AG04449 (cell line): Measurements from ENCODE around the gene DEPDC1B.

Experiments
- CTCF ChIA-PET: fragments of 350-600 bp; formaldehyde crosslinking; extraction: SDS; loops from one replicate; lab custom pipeline; 2021; ENCODE audit warnings: antibody characterized with exemption; lab: Yijun Ruan, JAX
- POLR2A ChIA-PET: fragments of 400-600, 350-600 bp; formaldehyde crosslinking; extraction: SDS; loops from one replicate; lab custom pipeline; 2020; ENCODE audit warnings: antibody characterized with exemption, inconsistent platforms; lab: Yijun Ruan, JAX
- DNase-seq: peaks from one replicate; pipeline ENCODE4 v3.0.0-alpha.2; 2010; ENCODE audit warnings: low read depth, low spot score
- H3K4me3 ChIP-seq: 2 replicates; pipeline ENCODE4 v1.5.1; 2011; ENCODE audit warnings: low read depth, mild to moderate bottlenecking, control low read depth, low read length
- TF ChIP-seq, protein P1 (sequence below): IDR thresholded peaks from one replicate; pipeline ENCODE4 v1.5.1; 2011; ENCODE audit warnings: mild to moderate bottlenecking, moderate library complexity, low read length, control low read depth, inconsistent platforms; ENCODE audit not compliant: insufficient read depth; ENCODE audit errors: missing control alignments

DEPDC1B gene

DNA sequence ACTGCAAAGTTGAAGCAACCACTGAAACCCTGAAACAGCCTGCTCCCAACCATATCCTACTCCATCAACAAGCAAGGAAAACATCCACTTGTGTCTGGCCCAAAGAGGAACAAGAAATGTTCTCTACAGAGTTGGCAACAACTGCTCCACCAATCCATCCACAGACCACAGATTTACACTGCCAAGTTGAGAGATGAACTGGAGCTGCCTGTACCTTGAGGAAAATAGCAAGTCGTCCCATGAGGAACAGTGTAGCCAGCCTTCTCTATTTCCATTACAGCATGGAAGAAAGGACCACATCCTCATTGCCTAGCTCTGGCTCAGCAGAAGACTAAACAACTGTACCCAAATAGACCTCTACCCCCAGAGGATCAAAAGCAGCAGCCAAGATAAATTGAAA, 60.4 kb downstream of the DEPDC1B start:
- H3K4me3 ChIP-seq: no peak overlapping the region
- TF ChIP-seq, protein P1, sequence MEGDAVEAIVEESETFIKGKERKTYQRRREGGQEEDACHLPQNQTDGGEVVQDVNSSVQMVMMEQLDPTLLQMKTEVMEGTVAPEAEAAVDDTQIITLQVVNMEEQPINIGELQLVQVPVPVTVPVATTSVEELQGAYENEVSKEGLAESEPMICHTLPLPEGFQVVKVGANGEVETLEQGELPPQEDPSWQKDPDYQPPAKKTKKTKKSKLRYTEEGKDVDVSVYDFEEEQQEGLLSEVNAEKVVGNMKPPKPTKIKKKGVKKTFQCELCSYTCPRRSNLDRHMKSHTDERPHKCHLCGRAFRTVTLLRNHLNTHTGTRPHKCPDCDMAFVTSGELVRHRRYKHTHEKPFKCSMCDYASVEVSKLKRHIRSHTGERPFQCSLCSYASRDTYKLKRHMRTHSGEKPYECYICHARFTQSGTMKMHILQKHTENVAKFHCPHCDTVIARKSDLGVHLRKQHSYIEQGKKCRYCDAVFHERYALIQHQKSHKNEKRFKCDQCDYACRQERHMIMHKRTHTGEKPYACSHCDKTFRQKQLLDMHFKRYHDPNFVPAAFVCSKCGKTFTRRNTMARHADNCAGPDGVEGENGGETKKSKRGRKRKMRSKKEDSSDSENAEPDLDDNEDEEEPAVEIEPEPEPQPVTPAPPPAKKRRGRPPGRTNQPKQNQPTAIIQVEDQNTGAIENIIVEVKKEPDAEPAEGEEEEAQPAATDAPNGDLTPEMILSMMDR: no peak
- DNase-seq: no peak
- ChIA-PET POLR2A (no interaction called here), CTCF (interaction anchor here (1.0 to 4.6 kb wide), 2 partner anchors 11 to 29 kb away, joined by 4 to 19 read pairs; no protein-coding TSS in a partner anchor)

DNA sequence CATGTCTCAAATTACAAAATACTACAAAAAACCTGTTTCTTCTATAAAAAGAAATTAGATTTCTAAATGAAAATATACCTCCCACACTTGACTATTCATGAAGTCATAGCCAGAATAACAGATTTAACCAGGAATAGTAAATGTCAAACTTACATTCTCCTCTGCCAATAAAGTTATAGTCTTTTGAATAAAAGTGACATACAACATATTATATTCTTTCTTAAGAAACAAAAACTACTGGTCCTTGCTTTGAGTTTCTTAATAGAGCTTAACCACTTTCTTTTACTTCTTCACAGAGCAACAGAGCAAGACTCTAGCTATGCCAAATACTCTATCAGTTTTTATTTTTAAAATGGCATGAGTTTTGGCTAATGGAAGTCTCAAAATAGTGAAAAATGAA, 61.7 kb downstream of the DEPDC1B start:
- no peak for DNase-seq
- H3K4me3 ChIP-seq: no peak overlapping the region
- CTCF ChIA-PET: interaction anchor here (0.8 to 4.6 kb wide), 2 partner anchors 12 to 31 kb away, joined by 3 to 19 read pairs; no protein-coding TSS in a partner anchor
- POLR2A ChIA-PET: no interaction called here
- TF ChIP-seq, protein P1: no peak

DNA sequence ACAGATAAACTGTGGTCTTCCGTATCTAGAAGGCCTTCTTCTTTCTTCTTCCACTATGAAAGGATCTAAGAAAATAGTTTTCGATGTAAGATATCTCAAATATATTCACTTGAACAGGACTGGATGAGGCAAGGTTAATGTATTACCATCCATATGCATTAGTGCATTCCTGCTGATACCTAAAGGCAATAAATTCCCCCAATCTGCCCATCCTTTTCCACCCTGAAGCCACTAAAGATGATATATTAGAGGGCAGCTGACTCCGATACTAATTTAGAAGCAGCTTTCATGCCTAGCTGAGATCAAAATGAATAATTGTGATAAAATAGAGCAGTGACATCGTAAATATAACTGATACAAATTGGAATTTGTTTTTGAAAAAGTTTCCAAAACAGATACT, 63.3 kb downstream of the DEPDC1B start:
- CTCF ChIA-PET: no interaction called here
- H3K4me3 ChIP-seq: no peak overlapping the region
- TF ChIP-seq, protein P1: no peak
- no peak for DNase-seq
- POLR2A ChIA-PET: no interaction called here

DNA sequence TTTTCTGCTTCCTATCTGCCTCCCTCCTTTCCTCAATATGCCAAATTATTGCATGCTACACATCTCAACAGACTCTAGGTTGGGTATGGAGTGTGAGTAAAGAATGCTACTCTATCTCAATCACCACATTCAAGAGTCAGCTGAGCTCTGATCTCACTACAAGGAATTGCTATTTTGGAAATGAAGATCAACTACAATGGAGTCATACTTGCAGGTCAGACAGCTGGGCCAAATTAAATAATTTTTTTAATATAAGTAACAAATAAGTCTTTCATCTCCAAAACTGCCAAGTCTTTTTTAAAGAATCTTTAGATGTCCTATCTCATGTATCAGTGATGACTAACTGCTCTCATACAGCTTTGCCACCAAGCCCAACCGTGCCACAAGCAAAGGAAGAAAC, 64.0 kb downstream of the DEPDC1B start:
- ChIA-PET CTCF (no interaction called here), POLR2A (no interaction called here)
- no peak for DNase-seq
- H3K4me3 ChIP-seq: no peak overlapping the region
- TF ChIP-seq, protein P1: no peak

DNA sequence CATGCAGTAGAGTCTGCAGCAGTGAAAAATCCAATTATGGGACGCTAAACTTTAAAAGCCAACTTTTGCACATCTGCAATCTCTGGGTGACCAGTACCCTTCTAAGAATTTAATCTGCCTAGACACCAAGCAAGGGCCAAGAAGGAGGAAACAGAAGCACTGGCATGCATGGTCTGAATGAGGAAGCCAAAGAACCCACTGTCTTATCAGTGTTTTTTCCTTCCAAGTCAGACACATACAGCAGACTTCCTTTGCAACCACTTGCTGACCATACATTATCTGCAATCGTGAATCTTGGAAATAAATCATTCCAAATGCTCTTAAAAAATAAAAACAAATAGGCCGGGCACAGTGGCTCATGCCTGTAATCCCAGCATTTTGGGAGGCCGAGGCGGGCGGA, 65.9 kb downstream of the DEPDC1B start:
- H3K4me3 ChIP-seq: no peak overlapping the region
- ChIA-PET POLR2A (no interaction called here), CTCF (interaction anchor here (0.8 to 1.5 kb wide), 3 partner anchors 14 to 35 kb away, joined by 3 to 5 read pairs (median 5); no protein-coding TSS in a partner anchor)
- TF ChIP-seq, protein P1: no peak
- no peak for DNase-seq

DNA sequence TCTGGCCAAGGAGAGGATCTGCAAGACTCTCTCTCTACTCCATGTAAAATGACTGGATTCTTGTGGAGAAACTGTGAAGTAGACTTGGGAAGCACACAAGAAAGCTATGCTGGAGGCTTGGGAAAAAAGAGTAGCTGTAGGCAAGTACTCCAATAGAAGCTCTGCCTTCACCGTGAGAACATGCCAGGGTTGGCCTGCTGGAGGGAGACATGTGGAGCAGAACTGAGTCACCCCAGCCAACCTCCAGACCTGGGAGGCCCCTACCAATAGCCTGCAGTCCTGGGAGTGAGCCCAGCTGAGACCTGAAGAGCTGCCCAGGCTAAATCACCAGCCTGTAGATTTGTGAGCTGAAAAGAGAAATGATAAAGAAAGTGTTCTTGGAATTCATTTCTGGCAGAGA, 66.6 kb downstream of the DEPDC1B start:
- H3K4me3 ChIP-seq: no peak overlapping the region
- TF ChIP-seq, protein P1: no peak
- DNase-seq: peak; percentile 88
- ChIA-PET CTCF (interaction anchor here (0.8 to 1.5 kb wide), 4 partner anchors 11 to 36 kb away, joined by 3 to 5 read pairs (median 4); no protein-coding TSS in a partner anchor), POLR2A (no interaction called here)
